Measurements from ENCODE around the gene HSPB7.
"Not testable (repeated sequence)": the region's sequence is repeated elsewhere in the genome, so short reads cannot be mapped to it uniquely, and the experiment has no call there.

Gene HSPB7

DNA sequence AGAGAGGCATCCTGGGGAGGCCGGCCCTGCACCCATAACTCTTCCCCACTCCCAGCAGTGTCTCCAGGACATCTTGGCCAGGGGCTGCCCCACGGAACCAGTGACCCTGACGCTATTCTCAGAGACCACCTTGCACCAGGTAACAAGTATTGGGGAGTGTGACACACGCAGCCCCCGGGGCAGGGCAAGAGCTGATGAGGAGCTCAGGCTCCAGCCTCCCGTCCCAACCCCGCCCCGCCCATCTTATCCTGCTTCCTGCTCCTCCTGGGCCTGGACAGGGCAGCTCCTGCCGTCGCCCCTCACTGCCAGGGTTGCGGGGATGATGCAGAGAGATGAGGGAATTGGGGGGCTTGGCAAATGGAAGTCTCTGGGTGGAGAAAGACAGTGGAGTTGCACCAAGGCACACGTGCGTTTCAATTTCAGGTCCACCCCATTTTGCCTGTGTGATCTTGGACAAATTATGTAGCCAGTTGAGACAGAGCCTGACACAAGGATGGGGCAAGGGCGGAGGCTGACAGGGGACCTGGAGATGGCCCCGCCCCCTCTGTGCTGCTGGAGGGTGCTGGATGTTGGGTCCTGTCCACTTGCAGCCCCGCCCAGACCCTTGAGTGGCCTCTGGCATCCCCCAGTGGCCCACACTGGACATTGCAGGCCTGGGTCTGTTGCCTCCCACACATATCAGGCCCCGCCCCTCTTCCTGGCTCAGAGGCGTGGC lies 14.7 kb upstream of the HSPB7 start:
- TF ChIP-seq, protein P1, sequence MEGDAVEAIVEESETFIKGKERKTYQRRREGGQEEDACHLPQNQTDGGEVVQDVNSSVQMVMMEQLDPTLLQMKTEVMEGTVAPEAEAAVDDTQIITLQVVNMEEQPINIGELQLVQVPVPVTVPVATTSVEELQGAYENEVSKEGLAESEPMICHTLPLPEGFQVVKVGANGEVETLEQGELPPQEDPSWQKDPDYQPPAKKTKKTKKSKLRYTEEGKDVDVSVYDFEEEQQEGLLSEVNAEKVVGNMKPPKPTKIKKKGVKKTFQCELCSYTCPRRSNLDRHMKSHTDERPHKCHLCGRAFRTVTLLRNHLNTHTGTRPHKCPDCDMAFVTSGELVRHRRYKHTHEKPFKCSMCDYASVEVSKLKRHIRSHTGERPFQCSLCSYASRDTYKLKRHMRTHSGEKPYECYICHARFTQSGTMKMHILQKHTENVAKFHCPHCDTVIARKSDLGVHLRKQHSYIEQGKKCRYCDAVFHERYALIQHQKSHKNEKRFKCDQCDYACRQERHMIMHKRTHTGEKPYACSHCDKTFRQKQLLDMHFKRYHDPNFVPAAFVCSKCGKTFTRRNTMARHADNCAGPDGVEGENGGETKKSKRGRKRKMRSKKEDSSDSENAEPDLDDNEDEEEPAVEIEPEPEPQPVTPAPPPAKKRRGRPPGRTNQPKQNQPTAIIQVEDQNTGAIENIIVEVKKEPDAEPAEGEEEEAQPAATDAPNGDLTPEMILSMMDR (IDR thresholded peaks at IDR 0.05; ENCODE audit: low read depth, low read length) = peak; percentile 98
- peak; percentile 57 for DNase-seq (ENCODE audit: extremely low read depth, low read depth)

DNA sequence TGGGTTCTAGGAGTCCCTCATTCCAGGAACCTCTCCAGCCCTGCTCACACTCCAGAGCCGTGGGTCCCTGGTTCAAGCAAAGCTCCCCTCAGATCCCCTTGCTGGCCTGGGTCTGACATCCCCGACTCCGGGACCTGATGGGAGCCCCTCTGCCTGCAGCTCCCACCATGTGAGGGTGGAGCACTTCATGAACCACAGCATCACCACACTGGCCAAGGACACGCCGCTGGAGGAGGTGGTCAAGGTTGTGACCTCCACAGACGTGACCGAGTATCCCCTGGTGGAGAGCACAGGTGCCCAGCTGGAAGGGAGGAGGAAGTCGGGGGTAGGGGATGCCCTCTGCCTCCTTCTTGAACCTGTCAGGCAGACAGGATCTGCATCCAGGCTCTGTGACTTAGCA lies 13.7 kb upstream of the HSPB7 start:
- DNase-seq (ENCODE audit: extremely low read depth, low read depth) = no peak
- TF ChIP-seq, protein P1 (IDR thresholded peaks at IDR 0.05; ENCODE audit: low read depth, low read length) = no peak

DNA sequence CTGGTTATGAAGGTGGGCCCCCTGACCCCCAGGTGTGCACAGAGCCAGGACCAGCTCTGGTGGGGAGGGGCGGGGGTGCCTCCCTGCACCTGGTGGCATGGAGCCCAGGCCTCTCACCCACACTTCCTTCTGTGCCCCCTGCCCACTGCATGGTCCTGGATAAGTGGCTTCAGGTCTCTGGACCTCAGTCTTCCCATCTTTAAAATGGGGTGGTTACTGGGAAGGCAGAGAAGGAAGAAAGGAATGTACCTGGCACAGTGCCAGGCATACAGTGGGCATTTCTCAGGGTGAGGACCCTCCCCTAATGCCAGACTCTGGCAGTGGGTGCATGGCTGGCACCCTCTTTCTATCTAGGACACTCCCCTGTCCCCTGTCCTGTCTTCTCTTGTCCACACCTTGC lies 11.4 kb upstream of the HSPB7 start:
- no peak for DNase-seq (ENCODE audit: extremely low read depth, low read depth)

DNA sequence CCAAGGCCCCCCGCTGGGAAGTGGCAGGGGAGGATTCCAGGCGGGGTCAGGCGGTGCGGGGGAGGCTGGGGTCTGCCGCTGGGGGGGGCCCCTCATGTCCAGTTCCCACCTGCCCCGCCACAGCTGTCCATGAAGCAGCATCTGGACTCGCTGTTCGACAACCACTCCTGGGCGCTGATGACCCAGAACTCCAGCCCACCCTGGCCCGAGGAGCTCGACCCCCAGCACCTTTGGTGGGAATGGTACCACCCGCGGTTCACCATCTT lies 11.1 kb upstream of the HSPB7 start:
- DNase-seq (ENCODE audit: extremely low read depth, low read depth) = not testable (repeated sequence)

More for the DNA sequence above, 11.4 kb upstream of the HSPB7 start:
- TF ChIP-seq, protein P1 (IDR thresholded peaks at IDR 0.05; ENCODE audit: low read depth, low read length) = no peak

DNA sequence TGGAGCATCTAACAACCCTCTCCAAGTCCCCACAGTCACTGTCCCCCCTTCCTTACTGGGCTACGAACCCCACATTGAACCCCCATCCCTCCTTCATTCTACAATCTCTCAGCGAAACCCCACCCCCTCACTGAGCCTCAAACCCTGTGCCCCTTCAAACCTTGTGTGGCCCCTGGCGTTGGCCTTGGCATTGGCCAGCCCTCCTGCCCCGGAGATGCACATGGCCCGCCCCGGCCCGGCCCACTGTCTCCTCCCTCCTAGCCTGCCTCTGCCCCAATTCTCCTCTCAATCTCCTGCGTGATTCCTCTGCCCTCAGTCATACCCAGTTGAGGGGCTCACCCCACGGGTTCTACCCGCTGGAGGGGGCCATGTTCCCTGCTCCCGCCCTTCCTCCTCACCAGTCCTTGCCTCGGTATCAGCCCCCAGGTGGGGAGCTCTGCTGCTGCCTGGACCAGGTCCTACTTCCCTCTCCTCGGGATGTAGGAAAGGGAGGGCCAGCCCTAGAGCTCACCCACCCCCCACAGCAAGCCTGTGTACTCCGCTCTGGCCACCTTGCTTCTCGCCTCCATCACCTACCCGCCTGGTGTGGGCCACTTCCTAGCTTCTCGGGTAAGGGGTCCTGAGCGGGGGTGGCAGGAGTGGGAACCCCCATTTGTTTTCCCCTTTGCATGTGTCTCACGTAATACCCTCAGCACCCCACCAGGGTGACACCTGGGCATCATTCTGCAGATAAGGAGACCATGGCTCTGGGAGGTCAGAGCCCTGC lies 10.6 kb upstream of the HSPB7 start:
- TF ChIP-seq, protein P1 (IDR thresholded peaks at IDR 0.05; ENCODE audit: low read depth, low read length) = no peak
- no peak for DNase-seq (ENCODE audit: extremely low read depth, low read depth)

DNA sequence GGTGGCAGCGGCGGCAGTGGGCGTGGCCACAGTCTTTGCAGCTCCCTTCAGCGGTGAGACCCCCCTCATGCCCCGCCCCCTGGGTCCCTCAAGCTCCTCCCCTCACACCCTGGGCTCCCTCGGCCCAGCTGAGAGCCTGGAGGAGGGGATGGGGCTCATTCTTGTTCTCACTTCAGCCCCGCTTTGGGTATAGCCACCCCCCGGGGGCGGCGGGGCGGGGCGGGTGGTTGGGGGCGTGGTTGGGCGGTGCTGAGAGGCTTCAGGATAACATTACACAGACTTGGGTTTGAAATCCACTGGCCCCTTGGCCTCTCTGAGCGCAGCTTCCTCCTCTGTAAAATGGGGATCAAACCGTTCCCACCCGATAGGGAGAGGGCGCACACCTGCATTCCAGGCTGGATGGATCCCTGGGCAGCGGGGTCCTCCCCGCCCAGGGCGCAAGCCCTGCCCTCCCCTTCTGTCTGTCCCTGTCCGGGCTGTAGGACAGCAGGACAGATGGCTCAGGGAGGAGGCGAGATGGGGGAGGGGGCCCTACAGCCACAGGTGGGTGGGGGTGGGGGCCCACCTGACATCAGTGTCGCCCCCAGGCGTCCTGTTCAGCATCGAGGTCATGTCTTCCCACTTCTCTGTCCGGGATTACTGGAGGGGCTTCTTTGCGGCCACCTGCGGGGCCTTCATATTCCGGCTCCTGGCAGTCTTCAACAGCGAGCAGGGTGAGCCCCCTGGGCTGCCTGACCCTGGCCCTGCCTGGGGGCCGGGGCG lies 9.1 kb upstream of the HSPB7 start:
- TF ChIP-seq, protein P1 (IDR thresholded peaks at IDR 0.05; ENCODE audit: low read depth, low read length) = no peak
- no peak for DNase-seq (ENCODE audit: extremely low read depth, low read depth)

DNA sequence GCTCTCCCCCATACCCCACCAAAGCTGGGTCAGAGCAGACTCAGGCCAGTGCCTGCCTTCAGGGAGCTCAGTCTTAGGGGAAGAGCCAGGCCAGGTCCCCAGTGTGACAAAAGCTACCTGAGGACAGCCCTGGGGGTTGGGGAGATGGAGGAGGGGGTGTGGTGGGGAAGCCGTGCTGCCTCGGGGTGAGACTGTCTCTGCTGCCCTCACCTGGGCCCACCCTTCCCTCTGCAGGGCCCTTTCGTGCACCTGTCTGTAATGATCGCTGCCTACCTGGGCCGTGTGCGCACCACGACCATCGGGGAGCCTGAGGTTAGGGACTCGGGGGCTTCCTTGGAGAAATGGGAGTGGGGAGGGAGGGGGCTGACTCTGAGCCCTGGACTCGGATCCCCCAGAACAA lies 8.5 kb upstream of the HSPB7 start:
- DNase-seq (ENCODE audit: extremely low read depth, low read depth) = not testable (repeated sequence)

DNA sequence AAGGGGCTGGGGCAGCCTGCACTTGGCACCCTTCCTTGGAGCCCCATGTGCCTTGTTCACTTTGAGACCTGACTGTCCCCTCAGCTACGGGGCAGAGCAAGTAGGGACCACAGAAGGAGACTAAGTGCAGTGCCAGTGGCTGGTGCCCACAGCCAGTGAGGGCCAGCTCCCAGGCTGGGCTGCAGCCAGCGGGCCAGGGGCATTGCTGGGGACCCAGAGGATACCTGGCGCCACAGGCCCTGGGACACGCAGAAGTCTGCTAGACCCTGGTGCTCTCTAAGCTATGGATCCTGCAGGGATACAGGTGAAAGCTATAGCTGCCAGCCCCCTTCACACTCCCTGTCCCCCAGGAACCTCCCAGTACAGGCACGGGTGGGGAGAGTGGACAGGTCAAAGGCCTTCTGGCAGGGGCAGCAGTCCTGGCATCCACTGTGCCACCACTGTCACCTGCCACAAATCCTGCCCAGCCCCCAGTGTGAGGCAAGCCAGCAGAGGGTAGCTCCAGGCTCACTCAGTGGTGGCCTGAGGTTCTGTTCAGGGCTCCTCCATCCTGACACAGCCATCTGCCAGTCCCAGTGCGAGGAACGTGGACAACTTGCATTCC lies 5.3 kb upstream of the HSPB7 start:
- TF ChIP-seq, protein P1 (IDR thresholded peaks at IDR 0.05; ENCODE audit: low read depth, low read length) = no peak
- DNase-seq (ENCODE audit: extremely low read depth, low read depth) = no peak

Measured in AG09319 (cell line).